ENCODE measurements around the gene EEF2K. TPM values are rescaled to one million over a fixed set of nuclear protein-coding genes. Genes with fewer than 3 reads are reported as not detected.
"Not testable (repeated sequence)": the region's sequence is repeated elsewhere in the genome, so short reads cannot be mapped to it uniquely, and the experiment has no call there.

EEF2K gene
- polyA plus RNA-seq, 2 of the 4 experiments (the other 2 are of a cell fraction): 8.2 to 9.4 TPM

GRCh38 chr16:22196559-22197168, 9.4 kb upstream of the EEF2K start:
- H3K4me2 ChIP-seq: peak overlapping the region; percentile 75
- H3K4me3 ChIP-seq: peak overlapping the region; percentile 55
- 20% methylated on average over 20 of the region's 20 CpGs for WGBS (ENCODE audit: missing lambda C conversion rate)
- ChIA-PET POLR2A (interaction anchor here (0.8 to 1.2 kb wide), 2 partner anchors 8 to 102 kb away, joined by 4 to 6 read pairs; no protein-coding TSS in a partner anchor), CTCF (interaction anchor here (0.8 to 24.4 kb wide), 5 partner anchors 8 to 104 kb away, joined by 3 to 320 read pairs (median 4); partner anchors contain the start of genes EEF2K and POLR3E)
- peak overlapping the region; percentile 70 to 85 for H3K27ac ChIP-seq
- not testable (repeated sequence) for FAIRE-seq; DNase-seq (ENCODE audit: low read depth in 1 of 2, low spot score in 1 of 2); ATAC-seq; H3K9me3 ChIP-seq
- H3K4me1 ChIP-seq: peaks cover 22% of the 10 kb centered on the region
- TF ChIP-seq KDM1A (IDR thresholded peaks at IDR 0.05; ENCODE audit: low read depth): 0 out of 2 replicates have a peak, but pooled peaks have one; percentile 5

- DNase-seq (ENCODE audit: low read depth in 1 of 2, low spot score in 1 of 2): peak in 1 of 2 experiments; percentile 62
- CTCF ChIA-PET: interaction anchor here (0.5 to 24.4 kb wide), 6 partner anchors 7 to 1049 kb away, joined by 3 to 320 read pairs (median 4); partner anchors contain the start of genes EEF2K and POLR3E
- ATAC-seq: peak; percentile 9 to 36; a peak in 4 of 6 replicates
- no peak for FAIRE-seq
- 68% methylated on average over 6 of the region's 7 CpGs for WGBS (ENCODE audit: missing lambda C conversion rate)
- POLR2A ChIA-PET: interaction anchor here (1.5 to 1.6 kb wide), 2 partner anchors 8 to 102 kb away, joined by 7 read pairs; no protein-coding TSS in a partner anchor
- peak overlapping the region; percentile 53 for H3K4me2 ChIP-seq
- TF ChIP-seq BHLHE40 (IDR thresholded peaks at IDR 0.05; ENCODE audit: low read depth, low read length) (no peak), TP53 (CRISPR knock-in tag; IDR thresholded peaks at IDR 0.05) (no peak), KDM1A (IDR thresholded peaks at IDR 0.05; ENCODE audit: low read depth) (no peak), PBX3 (IDR thresholded peaks at IDR 0.05) (no peak), USF2 (IDR thresholded peaks at IDR 0.05) (no peak), ESRRA (IDR thresholded peaks at IDR 0.05; ENCODE audit: borderline replicate concordance, low read length) (no peak), HEYL (CRISPR knock-in tag; IDR thresholded peaks at IDR 0.05) (no peak)
- H3K4me3 ChIP-seq: no peak overlapping the region
- peaks cover 22% of the 10 kb centered on the region for H3K4me1 ChIP-seq
- no peaks in the 10 kb centered on the region for H3K9me3 ChIP-seq
- peak overlapping the region; percentile 71 to 88 for H3K27ac ChIP-seq
These were observed 7.4 kb upstream of the EEF2K start for GRCh38 chr16:22198547-22199293.

- H3K9me3 ChIP-seq: no peaks in the 10 kb centered on the region
- ChIA-PET POLR2A (no interaction called here), CTCF (interaction anchor here (24.4 kb wide), 1 partner anchor 98 kb away, joined by 320 read pairs; the partner anchor contains the start of gene POLR3E)
- H3K4me1 ChIP-seq: peaks cover 20% of the 10 kb centered on the region
- no peak for TF ChIP-seq HOXA7 (CRISPR knock-in tag; IDR thresholded peaks at IDR 0.05)
- TF ChIP-seq NR3C1 (IDR thresholded peaks at IDR 0.05): no peak
- TF ChIP-seq EHF (CRISPR knock-in tag; IDR thresholded peaks at IDR 0.05): no peak
- TF ChIP-seq TP53 (CRISPR knock-in tag; IDR thresholded peaks at IDR 0.05): no peak
- TF ChIP-seq ESRRA (IDR thresholded peaks at IDR 0.05; ENCODE audit: borderline replicate concordance, low read length): no peak
- TF ChIP-seq RCOR1 (IDR thresholded peaks at IDR 0.05; ENCODE audit: low read depth, low read length): no peak
- TF ChIP-seq EP300 (IDR thresholded peaks at IDR 0.05): no peak
- TF ChIP-seq RFX5 (IDR thresholded peaks at IDR 0.05): no peak
- TF ChIP-seq BCL3 (IDR thresholded peaks at IDR 0.05): no peak
- no peak for TF ChIP-seq JUN (IDR thresholded peaks at IDR 0.05)
- TF ChIP-seq ZC3H11A (IDR thresholded peaks at IDR 0.05): no peak
- TF ChIP-seq SREBF2 (IDR thresholded peaks at IDR 0.05): no peak
- no peak for TF ChIP-seq ZNF302 (CRISPR knock-in tag; IDR thresholded peaks at IDR 0.05)
- no peak for TF ChIP-seq RNF2 (IDR thresholded peaks at IDR 0.05; ENCODE audit: borderline replicate concordance, low read depth)
- TF ChIP-seq BHLHE40 (IDR thresholded peaks at IDR 0.05; ENCODE audit: low read depth, low read length): no peak
- no peak for TF ChIP-seq CBX2 (IDR thresholded peaks at IDR 0.05; ENCODE audit: borderline replicate concordance, low read depth)
- TF ChIP-seq CHD4 (IDR thresholded peaks at IDR 0.05; ENCODE audit: borderline replicate concordance): no peak
- no peak for TF ChIP-seq ELK1 (IDR thresholded peaks at IDR 0.05; ENCODE audit: low read depth, low read length)
- no peak for TF ChIP-seq FOXS1 (CRISPR knock-in tag; IDR thresholded peaks at IDR 0.05)
- no peak overlapping the region for H3K27ac ChIP-seq
- no peak overlapping the region for H3K4me3 ChIP-seq
- H3K4me2 ChIP-seq: no peak overlapping the region
- ATAC-seq (no peak), FAIRE-seq (no peak), DNase-seq (ENCODE audit: low read depth in 1 of 2, low spot score in 1 of 2) (no peak)
- 93% methylated on average over 6 of the region's 6 CpGs for WGBS (ENCODE audit: missing lambda C conversion rate)
These were observed 3.8 kb upstream of the EEF2K start for GRCh38 chr16:22202261-22202637.
